ES-I3 (cell line): Measurements from ENCODE around the gene SAMD5.
A peak's percentile ranks its signal among the peaks of the same experiment; 100 is the strongest.

Experiments
- H3K36me3 ChIP-seq: 2 replicates; pipeline ENCODE4 v1.6.1; 2013; ENCODE audit warnings: mild to moderate bottlenecking, low read length, control low read depth, moderate library complexity; ENCODE audit not compliant: insufficient read depth
- H3K4me1 ChIP-seq: 2 replicates; pipeline ENCODE4 v1.6.1; 2013; ENCODE audit warnings: mild to moderate bottlenecking, control low read depth, low read length; ENCODE audit not compliant: insufficient read depth
- H3K9ac ChIP-seq: 2 replicates; pipeline ENCODE4 v1.6.1; 2013; ENCODE audit warnings: low read depth, mild to moderate bottlenecking, low read length, moderate library complexity
- H3K9me3 ChIP-seq: 2 replicates; pipeline ENCODE4 v1.6.1; 2013; ENCODE audit warnings: mild to moderate bottlenecking, low read length, moderate library complexity; ENCODE audit not compliant: control insufficient read depth, insufficient read depth

Gene SAMD5

GRCh38 chr6:147509891-147510290 lies 1.4 kb downstream of the SAMD5 start:
- Histone ChIP-seq H3K36me3 (no peaks in the 10 kb centered on the region), H3K9me3 (no peaks in the 10 kb centered on the region), H3K9ac (0 out of 2 replicates have a peak overlapping the region, but pooled peaks have one; percentile 78), H3K4me1 (no peaks in the 10 kb centered on the region)

- Histone ChIP-seq H3K4me1 (no peaks in the 10 kb centered on the region), H3K9ac (no peak overlapping the region), H3K9me3 (no peaks in the 10 kb centered on the region), H3K36me3 (no peaks in the 10 kb centered on the region)
These were observed 2.6 kb downstream of the SAMD5 start for GRCh38 chr6:147510929-147511590.

- H3K4me1 ChIP-seq, result no peaks in the 10 kb centered on the region
- H3K36me3 ChIP-seq, result no peaks in the 10 kb centered on the region
- no peak overlapping the region for H3K9ac ChIP-seq
- no peaks in the 10 kb centered on the region for H3K9me3 ChIP-seq
These were observed 6.3 kb downstream of the SAMD5 start for GRCh38 chr6:147514831-147515230.

- Histone ChIP-seq H3K4me1 (no peaks in the 10 kb centered on the region), H3K9ac (no peak overlapping the region), H3K9me3 (no peaks in the 10 kb centered on the region), H3K36me3 (no peaks in the 10 kb centered on the region)
These were observed 6.8 kb downstream of the SAMD5 start for GRCh38 chr6:147515327-147515726.

- Histone ChIP-seq H3K36me3 (no peaks in the 10 kb centered on the region), H3K4me1 (no peaks in the 10 kb centered on the region), H3K9ac (no peak overlapping the region), H3K9me3 (no peaks in the 10 kb centered on the region)
These were observed 14.1 kb downstream of the SAMD5 start for GRCh38 chr6:147522597-147522996.

- Histone ChIP-seq H3K4me1 (0 out of 2 replicates have a peak, but pooled peaks cover 4% of the 10 kb centered on the region), H3K9me3 (no peaks in the 10 kb centered on the region), H3K36me3 (no peaks in the 10 kb centered on the region), H3K9ac (no peak overlapping the region)
These were observed 17.2 kb downstream of the SAMD5 start for GRCh38 chr6:147525519-147526209.

- no peaks in the 10 kb centered on the region for H3K36me3 ChIP-seq
- no peaks in the 10 kb centered on the region for H3K9me3 ChIP-seq
- 0 out of 2 replicates have a peak, but pooled peaks cover 5% of the 10 kb centered on the region for H3K4me1 ChIP-seq
- no peak overlapping the region for H3K9ac ChIP-seq
These were observed 18.7 kb downstream of the SAMD5 start for GRCh38 chr6:147527197-147527596.

GRCh38 chr6:147528511-147529145 lies 20.1 kb downstream of the SAMD5 start:
- Histone ChIP-seq H3K9ac (no peak overlapping the region), H3K4me1 (0 out of 2 replicates have a peak, but pooled peaks cover 5% of the 10 kb centered on the region), H3K9me3 (no peaks in the 10 kb centered on the region), H3K36me3 (no peaks in the 10 kb centered on the region)

GRCh38 chr6:147530132-147531060 lies 21.9 kb downstream of the SAMD5 start:
- Histone ChIP-seq H3K4me1 (peaks cover 5% of the 10 kb centered on the region; the same call in 1 of the 2 replicates), H3K9me3 (no peaks in the 10 kb centered on the region), H3K9ac (no peak overlapping the region), H3K36me3 (no peaks in the 10 kb centered on the region)

- Histone ChIP-seq H3K9me3 (no peaks in the 10 kb centered on the region), H3K4me1 (peaks cover 5% of the 10 kb centered on the region; the same call in 1 of the 2 replicates), H3K9ac (no peak overlapping the region), H3K36me3 (no peaks in the 10 kb centered on the region)
These were observed 22.8 kb downstream of the SAMD5 start for GRCh38 chr6:147531321-147531720.

- no peaks in the 10 kb centered on the region; the same call in 1 of the 2 replicates for H3K9me3 ChIP-seq
- no peak overlapping the region for H3K9ac ChIP-seq
- H3K36me3 ChIP-seq, result no peaks in the 10 kb centered on the region
- H3K4me1 ChIP-seq, result peaks cover 5% of the 10 kb centered on the region; the same call in 1 of the 2 replicates
These were observed 25.8 kb downstream of the SAMD5 start for GRCh38 chr6:147534116-147534860.

GRCh38 chr6:147538821-147539220 lies 30.3 kb downstream of the SAMD5 start:
- no peaks in the 10 kb centered on the region for H3K36me3 ChIP-seq
- H3K9me3 ChIP-seq, result no peaks in the 10 kb centered on the region; the same call in 1 of the 2 replicates
- no peaks in the 10 kb centered on the region; the same call in 1 of the 2 replicates for H3K4me1 ChIP-seq
- H3K9ac ChIP-seq, result no peak overlapping the region

GRCh38 chr6:147540075-147540474 lies 31.6 kb downstream of the SAMD5 start:
- no peaks in the 10 kb centered on the region; the same call in 1 of the 2 replicates for H3K9me3 ChIP-seq
- no peaks in the 10 kb centered on the region for H3K4me1 ChIP-seq
- H3K36me3 ChIP-seq, result no peaks in the 10 kb centered on the region
- no peak overlapping the region for H3K9ac ChIP-seq
